GM19043 (cell line): ENCODE results near the gene APOL4.
"Not testable (repeated sequence)": the region's sequence is repeated elsewhere in the genome, so short reads cannot be mapped to it uniquely, and the experiment has no call there.

Experiments used
- ATAC-seq: cut with Tn5 transposase; IDR thresholded peaks from one replicate; pipeline ENCODE4 v1.9.1; 2021; ENCODE audit warnings: low read depth; ENCODE audit not compliant: unreplicated experiment

APOL4 gene

DNA sequence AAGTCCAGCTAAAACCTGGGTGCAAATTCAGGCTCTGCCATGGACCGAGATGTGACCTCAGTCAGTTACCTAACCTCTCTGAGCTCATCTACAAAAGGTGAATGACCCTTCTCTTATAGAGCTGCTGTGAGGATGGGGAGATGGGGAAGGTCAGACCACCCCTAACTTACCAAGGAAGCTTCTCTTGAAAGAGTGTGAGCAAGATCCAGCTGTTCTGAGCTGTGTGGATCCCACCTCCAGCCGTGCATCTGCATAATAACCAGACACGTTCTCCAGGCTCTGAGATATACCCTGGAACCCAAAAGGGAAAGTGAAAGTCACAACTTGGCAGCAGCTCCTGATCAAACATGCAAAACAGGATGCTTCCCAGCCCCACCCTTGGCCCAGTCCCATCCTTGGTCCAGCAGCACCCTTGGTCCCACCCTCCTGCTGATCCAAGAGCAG is 41.1 kb downstream of the APOL4 start, which contains the start of gene APOL3:
APOL3 (minus strand) TSS at position 257 of the 444 bp plus-strand sequence. CDS start 11,700 bp downstream, outside the sequence.
- no peak for ATAC-seq

DNA sequence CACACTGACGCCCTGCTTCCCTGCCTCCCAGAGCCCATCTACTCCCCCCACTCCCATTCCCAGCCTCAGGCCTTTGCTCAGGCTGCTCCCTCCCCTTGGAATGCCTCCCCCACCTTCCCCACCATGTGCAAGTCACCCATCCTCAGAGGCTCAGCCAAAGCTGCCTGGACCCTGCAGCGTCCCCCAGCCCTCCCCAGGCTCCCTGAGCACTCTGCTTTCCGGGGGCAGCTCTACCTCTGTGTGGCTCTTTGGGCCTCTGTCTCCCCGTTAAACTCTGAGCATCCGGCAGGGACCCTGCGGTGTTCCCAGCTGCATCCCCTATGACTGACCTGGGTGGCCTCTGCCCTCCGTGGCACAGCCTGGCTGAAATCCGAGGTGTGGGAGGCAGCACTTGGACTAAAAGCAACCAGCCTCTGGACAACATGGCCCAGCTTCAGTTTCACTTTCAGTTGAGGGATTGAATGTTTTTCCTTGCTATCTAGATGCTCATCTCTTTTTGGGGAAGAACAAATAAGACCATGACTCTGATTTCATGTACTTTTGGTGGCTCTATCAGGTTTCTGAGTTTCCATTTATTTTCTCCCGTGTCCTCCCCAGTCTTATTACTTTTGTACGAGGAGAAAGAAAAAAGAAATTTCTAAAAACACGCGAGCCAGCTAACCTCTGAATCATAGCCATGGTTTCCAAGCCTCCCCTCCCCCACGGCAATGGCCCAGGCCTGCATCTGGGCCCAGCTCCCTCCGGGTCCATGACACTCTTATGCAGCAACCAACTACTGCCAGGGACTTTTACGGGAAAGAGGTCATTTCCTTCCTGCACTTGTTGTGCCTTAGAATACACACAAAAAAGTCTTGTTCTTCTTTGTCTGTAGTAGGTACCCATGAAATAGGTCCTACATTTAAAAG is 44.8 kb downstream of the APOL4 start:
- no peak for ATAC-seq

DNA sequence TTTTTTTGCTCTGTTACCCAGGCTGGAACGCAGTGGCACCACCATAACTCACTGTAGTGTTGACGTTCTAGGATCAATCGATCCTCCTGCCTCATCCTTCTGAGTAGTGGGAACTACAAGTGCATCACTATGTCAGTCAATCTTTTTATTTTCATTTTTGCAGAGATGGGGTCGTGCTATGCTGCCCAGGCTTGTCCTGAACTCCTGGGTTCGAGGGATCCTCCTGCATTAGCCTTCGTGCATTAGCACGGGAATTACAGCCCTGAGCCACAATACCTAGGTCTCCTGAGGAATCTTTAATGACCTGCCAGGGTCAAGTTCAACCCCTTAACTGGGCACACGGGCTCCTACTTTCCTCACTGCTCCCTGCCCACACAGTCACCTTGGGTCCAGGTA is 45.5 kb downstream of the APOL4 start:
- ATAC-seq: no peak

GRCh38 chr22:36155702-36156101 is 45.9 kb downstream of the APOL4 start:
- no peak for ATAC-seq

- ATAC-seq: no peak
These were observed 47.1 kb downstream of the APOL4 start for GRCh38 chr22:36154423-36154945.

GRCh38 chr22:36153501-36154422 is 47.8 kb downstream of the APOL4 start:
- no peak for ATAC-seq

DNA sequence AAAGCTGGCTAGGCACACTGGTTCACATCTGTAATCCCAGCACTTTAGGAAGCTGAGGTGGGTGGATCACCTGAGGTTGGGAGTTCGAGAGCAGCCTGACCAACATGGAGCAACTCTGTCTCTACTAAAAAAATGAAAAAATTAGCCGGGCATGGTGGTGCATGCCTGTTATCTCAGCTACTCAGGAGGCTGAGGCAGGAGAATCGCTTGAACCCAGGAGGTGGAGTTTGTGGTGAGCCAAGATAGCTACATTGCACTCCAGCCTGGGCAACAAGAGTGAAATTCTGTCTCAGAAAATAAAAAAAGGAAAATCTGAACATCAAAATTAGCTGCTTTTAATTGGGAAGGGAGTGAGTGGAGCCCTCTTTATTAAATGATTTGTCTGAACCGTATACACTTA is 48.8 kb downstream of the APOL4 start:
- not testable (repeated sequence) for ATAC-seq

DNA sequence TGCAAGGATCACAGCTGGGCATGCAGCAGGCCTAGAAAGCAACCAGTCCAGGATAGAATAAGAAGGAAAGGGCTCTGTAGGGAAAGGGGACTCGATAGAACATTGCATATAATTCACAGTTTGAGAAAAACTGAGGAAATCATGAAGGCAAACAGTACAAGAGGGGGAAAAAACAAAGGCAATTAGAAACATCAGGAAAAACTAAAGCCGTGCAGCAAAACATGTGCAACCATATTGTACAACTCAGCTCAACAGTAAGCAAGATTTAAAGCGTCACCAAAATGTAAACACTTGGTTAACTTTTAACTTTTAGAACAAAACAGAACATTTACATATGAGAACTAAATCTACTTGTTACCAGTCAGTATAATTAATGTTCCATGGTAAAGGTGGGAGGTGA is 49.5 kb downstream of the APOL4 start:
- no peak for ATAC-seq

- no peak for ATAC-seq
These were observed 50.5 kb downstream of the APOL4 start for GRCh38 chr22:36151006-36151595.

DNA sequence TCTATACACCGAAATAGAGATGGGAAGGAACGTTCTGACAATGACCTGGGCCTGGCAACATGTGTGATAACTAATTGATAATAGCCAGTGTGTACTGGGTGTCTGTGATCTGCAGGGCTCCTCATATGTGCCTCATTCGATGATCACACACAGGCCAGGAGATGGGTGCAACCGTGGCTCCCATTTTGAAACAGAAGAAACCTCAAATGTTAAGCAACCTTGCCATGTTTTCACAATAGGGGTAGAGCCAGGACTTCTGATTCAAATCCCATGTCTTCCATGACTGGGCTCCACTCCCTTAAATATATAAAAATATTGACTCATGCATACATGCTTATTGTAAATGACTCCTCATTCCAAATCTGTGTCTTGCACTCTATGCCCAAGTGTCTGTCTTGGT is 52.2 kb downstream of the APOL4 start:
- no peak for ATAC-seq

DNA sequence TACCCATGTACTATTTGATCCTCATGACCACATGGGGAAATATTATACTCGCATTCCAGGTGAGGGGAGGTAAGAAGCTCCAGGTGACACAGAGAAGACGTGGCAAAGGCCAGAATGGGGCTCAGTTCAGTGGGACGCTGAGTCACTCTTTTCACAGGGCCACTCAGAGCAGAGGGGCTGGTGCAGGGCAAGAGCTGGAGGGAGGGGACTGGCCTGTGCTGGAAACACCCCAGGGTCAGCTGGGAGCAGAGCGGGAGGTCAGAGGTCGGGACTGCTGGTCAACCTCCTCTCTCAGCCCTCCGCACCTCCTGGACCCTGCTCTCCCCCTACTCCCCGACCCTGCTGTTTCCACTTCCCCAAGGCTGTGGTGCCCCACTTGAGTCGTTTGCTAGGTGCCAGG is 53.2 kb downstream of the APOL4 start:
- ATAC-seq: no peak

- no peak for ATAC-seq
These were observed 54.3 kb downstream of the APOL4 start for GRCh38 chr22:36147196-36147791.

- no peak for ATAC-seq
These were observed 55.7 kb downstream of the APOL4 start for GRCh38 chr22:36145881-36146280.

GRCh38 chr22:36144886-36145541 is 56.6 kb downstream of the APOL4 start:
- ATAC-seq: no peak

DNA sequence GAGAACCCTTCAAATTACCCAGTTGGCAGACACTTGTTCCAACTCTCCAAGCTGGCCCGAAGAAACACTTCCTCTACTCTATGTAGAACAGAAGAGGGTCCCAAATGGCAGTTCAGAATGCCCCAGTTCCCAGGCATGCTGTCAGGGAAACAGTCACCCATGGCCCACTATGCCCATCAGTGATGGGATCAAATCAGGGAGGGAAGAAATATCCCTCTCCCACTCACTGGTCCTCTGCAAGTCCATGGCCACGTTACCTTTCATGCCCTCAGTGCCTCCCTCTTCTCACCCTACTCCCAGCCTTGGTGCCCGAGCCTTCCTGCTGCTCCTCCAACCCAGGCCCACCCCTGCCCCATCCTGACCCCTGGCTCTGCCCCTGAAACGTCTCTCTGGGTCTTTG is 57.7 kb downstream of the APOL4 start:
- ATAC-seq: no peak

DNA sequence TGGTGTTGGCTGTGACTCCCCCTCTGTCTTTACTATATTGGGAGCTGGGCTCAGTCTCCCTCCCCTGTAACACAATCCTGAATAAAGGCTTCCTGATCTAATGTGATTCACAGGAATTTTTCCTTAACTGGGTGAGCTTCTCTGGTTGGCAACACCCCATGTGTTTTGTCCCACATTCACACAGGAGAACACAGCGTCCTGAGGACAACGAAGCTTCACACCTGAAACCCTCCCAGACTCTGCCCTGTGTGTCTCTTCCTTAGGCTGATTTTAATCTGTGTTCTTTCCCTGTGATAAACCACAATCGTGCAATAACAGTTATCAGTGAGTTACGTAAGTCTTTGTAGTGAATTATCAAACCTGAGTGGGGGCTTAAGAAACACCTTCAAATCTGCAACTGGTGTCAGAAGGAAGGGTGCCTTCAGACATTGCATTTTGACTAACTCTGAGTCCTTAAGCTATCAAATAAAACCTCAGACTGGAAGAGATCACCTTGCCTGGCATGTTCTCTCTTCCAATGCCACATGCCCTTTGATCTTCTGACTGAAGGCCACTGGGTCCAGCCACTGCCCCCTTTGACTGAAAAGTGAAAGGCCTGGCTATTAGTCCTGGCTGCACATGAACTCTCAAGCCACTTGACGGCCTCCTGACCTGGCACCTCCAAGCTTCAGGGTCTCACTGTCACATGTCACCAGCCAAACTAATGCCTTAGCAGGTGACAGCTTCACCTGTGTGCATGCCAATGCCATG is 58.4 kb downstream of the APOL4 start:
- ATAC-seq: no peak

DNA sequence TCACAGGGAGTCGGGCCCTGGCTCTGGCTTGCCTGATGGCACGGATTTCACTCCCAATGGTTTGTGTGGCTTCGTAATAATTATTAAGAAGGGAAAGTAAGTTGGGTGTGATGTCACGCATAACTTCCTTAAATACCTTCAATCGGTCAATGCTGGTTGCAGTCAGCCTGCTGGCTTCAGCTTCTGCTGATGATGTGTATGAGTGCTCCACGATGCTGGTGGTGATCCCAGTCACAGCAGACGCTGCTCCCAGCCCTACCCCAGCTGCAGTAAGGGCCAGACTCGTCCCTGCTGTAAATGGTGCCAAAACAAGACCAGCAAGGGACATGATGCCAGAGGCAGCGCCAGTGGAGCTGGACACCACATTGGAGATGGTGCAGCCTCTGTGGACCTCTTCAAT is 60.1 kb downstream of the APOL4 start:
- no peak for ATAC-seq
